ENCODE results near the gene RPS4Y1. TPM values are rescaled to one million over a fixed set of nuclear protein-coding genes. Genes with fewer than 3 reads are reported as not detected.

RPS4Y1 gene
- total RNA-seq, 4 donors from 2014 or later = 0.46 to 288 (median 135) TPM

DNA sequence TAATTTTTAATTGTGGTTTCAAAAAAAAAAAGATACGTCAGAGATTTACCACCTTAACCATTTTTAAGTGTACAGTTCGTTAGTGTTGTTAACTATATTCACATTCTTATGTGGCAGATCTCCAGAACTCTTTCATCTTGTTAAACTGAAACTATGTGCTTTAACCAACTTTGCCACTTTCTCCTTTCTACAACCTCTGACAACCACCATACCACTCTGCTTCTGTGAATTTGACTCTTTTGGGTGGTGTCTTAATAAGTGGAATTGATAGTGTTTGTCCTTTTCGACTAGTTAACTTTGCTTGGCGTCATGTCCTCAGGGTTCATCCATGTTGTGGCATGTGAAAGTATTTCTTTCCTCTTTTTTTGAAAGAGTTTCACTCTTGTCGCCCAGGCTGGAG, 15.7 kb downstream of the RPS4Y1 start:
- intact Hi-C loops (cut with DNase I) = no loop called here

DNA sequence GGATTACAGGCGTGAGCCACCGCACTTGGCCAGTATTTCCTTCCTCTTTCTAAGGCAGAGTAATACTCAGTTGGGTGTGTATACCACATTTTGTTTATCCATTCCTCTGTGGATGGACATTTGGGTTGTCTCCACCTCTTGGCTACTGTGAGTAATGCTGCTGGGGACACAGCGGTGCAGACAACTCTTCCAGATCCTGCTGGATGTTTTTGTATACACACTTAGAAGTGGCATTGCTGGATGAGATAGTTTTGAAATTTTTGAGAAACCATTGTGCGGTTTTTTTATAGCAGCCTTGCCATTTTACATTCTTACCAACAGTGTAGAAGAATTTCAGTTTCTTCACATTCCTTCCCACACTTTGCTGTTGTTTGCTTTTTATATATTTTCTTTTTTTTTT, 16.3 kb downstream of the RPS4Y1 start:
- Histone ChIP-seq H3K27me3 (no peaks in the 10 kb centered on the region), H3K4me1 (no peaks in the 10 kb centered on the region), H3K27ac (replicated peaks in 1 of 4) (no peak overlapping the region), H3K36me3 (peaks cover 0 to 46% (median 4%) of the 10 kb centered on the region in 4 donors), H3K9me3 (no peaks in the 10 kb centered on the region), H3K4me3 (no peak overlapping the region)
- no CpG with 5 or more reads among the region's 4 CpGs for WGBS
- intact Hi-C loops (cut with DNase I) = no loop called here
- DNase-seq (ENCODE audit: extremely low spot score) = no peak
- TF ChIP-seq POLR2AphosphoS5 (IDR thresholded peaks at IDR 0.05) (no peak), POLR2A (IDR thresholded peaks at IDR 0.05; ENCODE audit: low read depth) (no peak), EP300 (IDR thresholded peaks at IDR 0.05) (no peak)
- TF ChIP-seq, protein P1, sequence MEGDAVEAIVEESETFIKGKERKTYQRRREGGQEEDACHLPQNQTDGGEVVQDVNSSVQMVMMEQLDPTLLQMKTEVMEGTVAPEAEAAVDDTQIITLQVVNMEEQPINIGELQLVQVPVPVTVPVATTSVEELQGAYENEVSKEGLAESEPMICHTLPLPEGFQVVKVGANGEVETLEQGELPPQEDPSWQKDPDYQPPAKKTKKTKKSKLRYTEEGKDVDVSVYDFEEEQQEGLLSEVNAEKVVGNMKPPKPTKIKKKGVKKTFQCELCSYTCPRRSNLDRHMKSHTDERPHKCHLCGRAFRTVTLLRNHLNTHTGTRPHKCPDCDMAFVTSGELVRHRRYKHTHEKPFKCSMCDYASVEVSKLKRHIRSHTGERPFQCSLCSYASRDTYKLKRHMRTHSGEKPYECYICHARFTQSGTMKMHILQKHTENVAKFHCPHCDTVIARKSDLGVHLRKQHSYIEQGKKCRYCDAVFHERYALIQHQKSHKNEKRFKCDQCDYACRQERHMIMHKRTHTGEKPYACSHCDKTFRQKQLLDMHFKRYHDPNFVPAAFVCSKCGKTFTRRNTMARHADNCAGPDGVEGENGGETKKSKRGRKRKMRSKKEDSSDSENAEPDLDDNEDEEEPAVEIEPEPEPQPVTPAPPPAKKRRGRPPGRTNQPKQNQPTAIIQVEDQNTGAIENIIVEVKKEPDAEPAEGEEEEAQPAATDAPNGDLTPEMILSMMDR (IDR thresholded peaks at IDR 0.05) = no peak

More for the DNA sequence above, 15.7 kb downstream of the RPS4Y1 start:
- no peak for TF ChIP-seq POLR2AphosphoS5 (IDR thresholded peaks at IDR 0.05)
- TF ChIP-seq POLR2A (IDR thresholded peaks at IDR 0.05; ENCODE audit: low read depth) = no peak
- TF ChIP-seq, protein P1 (IDR thresholded peaks at IDR 0.05) = no peak
- no peak for TF ChIP-seq EP300 (IDR thresholded peaks at IDR 0.05)
- H3K4me1 ChIP-seq = no peaks in the 10 kb centered on the region
- no peak overlapping the region for H3K27ac ChIP-seq (replicated peaks in 1 of 4)
- no peak for DNase-seq (ENCODE audit: extremely low spot score)
- H3K27me3 ChIP-seq = no peaks in the 10 kb centered on the region
- H3K4me3 ChIP-seq = no peak overlapping the region
- no CpG with 5 or more reads among the region's 5 CpGs for WGBS
- peaks cover 0 to 42% (median 4%) of the 10 kb centered on the region in 4 donors for H3K36me3 ChIP-seq
- no peaks in the 10 kb centered on the region for H3K9me3 ChIP-seq

DNA sequence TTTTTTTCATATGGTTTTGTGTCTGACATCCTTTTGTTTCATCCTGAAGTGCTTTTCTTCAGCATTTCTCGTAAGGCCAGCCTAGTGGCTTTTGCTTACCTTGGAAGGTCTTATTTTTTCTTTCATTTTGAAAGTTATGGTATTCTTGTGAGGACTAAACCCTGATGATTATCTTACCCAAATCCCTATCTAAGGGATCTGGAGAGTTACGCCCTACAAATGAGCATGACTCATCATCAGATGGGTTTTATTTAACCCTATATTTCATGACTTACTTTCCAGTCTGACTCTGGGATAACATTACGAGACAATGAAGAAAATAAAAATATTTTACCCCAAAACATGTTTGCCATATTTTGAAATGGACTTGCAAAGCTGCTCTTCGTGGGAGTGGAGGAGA, 18.4 kb downstream of the RPS4Y1 start:
- no CpG with 5 or more reads among the region's 4 CpGs for WGBS
- no peaks in the 10 kb centered on the region for H3K27me3 ChIP-seq
- no peak overlapping the region for H3K4me3 ChIP-seq
- intact Hi-C loops (cut with DNase I) = no loop called here
- no peaks in the 10 kb centered on the region for H3K9me3 ChIP-seq
- no peak for TF ChIP-seq POLR2AphosphoS5 (IDR thresholded peaks at IDR 0.05)
- TF ChIP-seq POLR2A (IDR thresholded peaks at IDR 0.05; ENCODE audit: low read depth) = no peak
- TF ChIP-seq, protein P1 (IDR thresholded peaks at IDR 0.05) = no peak
- TF ChIP-seq EP300 (IDR thresholded peaks at IDR 0.05) = no peak
- H3K27ac ChIP-seq (replicated peaks in 1 of 4) = no peak overlapping the region
- peaks cover 0 to 50% (median 2%) of the 10 kb centered on the region in 4 donors for H3K36me3 ChIP-seq
- DNase-seq (ENCODE audit: extremely low spot score) = no peak
- H3K4me1 ChIP-seq = no peaks in the 10 kb centered on the region

DNA sequence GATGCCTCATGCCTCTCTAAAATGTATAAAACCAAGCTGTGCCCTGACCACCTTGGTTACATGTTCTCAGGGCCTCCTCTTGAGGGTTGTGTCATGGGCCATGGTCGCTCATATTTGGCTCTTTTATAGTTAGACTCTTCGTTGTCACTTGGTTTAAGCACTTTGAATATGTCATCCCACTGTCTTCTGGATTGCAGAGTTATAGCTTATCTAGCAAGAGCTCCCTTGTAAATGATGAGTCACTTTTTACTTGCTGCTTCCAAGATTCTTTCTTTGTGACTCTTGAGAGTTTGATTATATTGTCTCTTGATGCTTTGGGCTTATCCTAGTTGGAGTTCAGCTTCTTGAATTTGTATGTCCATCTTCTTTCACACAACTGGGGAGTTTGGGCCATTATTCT, 19.1 kb downstream of the RPS4Y1 start:
- Histone ChIP-seq H3K27me3 (no peaks in the 10 kb centered on the region), H3K27ac (replicated peaks in 1 of 4) (no peak overlapping the region), H3K9me3 (no peaks in the 10 kb centered on the region), H3K4me3 (no peak overlapping the region), H3K36me3 (peaks cover 0 to 50% (median 5%) of the 10 kb centered on the region in 4 donors), H3K4me1 (no peaks in the 10 kb centered on the region)
- no peak for DNase-seq (ENCODE audit: extremely low spot score)
- TF ChIP-seq EP300 (IDR thresholded peaks at IDR 0.05) = no peak
- TF ChIP-seq POLR2AphosphoS5 (IDR thresholded peaks at IDR 0.05) = no peak
- TF ChIP-seq POLR2A (IDR thresholded peaks at IDR 0.05; ENCODE audit: low read depth) = no peak
- TF ChIP-seq, protein P1 (IDR thresholded peaks at IDR 0.05) = no peak
- intact Hi-C loops (cut with DNase I) = no loop called here
- no CpG with 5 or more reads among the region's 2 CpGs for WGBS

DNA sequence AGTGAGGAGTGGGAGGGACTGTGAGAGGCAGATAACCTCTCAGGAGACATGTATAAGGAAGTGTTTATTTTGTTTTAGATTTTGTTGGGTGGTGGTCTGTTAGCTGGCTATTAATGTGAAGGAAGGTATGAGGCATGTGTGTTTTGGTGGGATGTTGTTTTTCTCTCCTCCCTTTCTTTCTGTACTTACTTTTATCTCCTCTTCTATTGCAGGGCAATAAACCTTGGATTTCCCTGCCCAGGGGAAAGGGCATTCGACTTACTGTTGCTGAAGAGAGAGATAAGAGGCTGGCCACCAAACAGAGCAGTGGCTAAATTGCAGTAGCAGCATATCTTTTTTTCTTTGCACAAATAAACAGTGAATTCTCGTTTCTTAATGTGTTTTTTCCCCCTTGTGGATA, 25.2 kb downstream of the RPS4Y1 start:
- H3K9me3 ChIP-seq = no peaks in the 10 kb centered on the region
- no CpG with 5 or more reads among the region's 2 CpGs for WGBS
- H3K36me3 ChIP-seq = peaks cover 0 to 61% (median 4%) of the 10 kb centered on the region in 4 donors
- no peak overlapping the region for H3K4me3 ChIP-seq
- TF ChIP-seq POLR2A (IDR thresholded peaks at IDR 0.05; ENCODE audit: low read depth) (no peak), POLR2AphosphoS5 (IDR thresholded peaks at IDR 0.05) (no peak), EP300 (IDR thresholded peaks at IDR 0.05) (no peak)
- TF ChIP-seq, protein P1 (IDR thresholded peaks at IDR 0.05) = no peak
- DNase-seq (ENCODE audit: extremely low spot score) = no peak
- intact Hi-C loops (cut with DNase I) = no loop called here
- no peak overlapping the region for H3K27ac ChIP-seq (replicated peaks in 1 of 4)
- H3K4me1 ChIP-seq = no peaks in the 10 kb centered on the region
- H3K27me3 ChIP-seq = no peaks in the 10 kb centered on the region

Measured in esophagus muscularis mucosa (tissue), 4 donors.